DND-41 (cell line): ENCODE data around the gene RAD23A.

Experiments used
- ATAC-seq: fragments of 200-7000 bp; cut with Tn5 transposase; 3 replicates; pipeline ENCODE4 v1.9.1; 2021; ENCODE audit warnings: low read depth; ENCODE audit not compliant: insufficient read depth
- DNase-seq: peaks from one replicate; pipeline ENCODE4 v3.0.0-alpha.2; 2020
- H2AFZ ChIP-seq: 2 replicates; pipeline ENCODE4 v1.6.0; 2012; ENCODE audit warnings: low read depth, low read length
- H3K27ac ChIP-seq: 2 replicates; pipeline ENCODE4 v1.5.1; 2012; ENCODE audit warnings: low read length, inconsistent platforms
- H3K27me3 ChIP-seq: fragments of 200-600 bp; sonication (generic); 2 replicates; pipeline ENCODE4 v1.6.0; 2012; ENCODE audit warnings: low read length, mild to moderate bottlenecking, inconsistent platforms; ENCODE audit not compliant: insufficient read depth, poor library complexity
- H3K36me3 ChIP-seq: 2 replicates; pipeline ENCODE4 v1.5.1; 2012; ENCODE audit warnings: low read length, inconsistent platforms; ENCODE audit not compliant: insufficient read depth
- H3K4me1 ChIP-seq: 2 replicates; pipeline ENCODE4 v1.5.1; 2012; ENCODE audit warnings: mild to moderate bottlenecking, low read length; ENCODE audit not compliant: insufficient read depth
- H3K4me2 ChIP-seq: 2 replicates; pipeline ENCODE4 v1.6.0; 2012; ENCODE audit warnings: mild to moderate bottlenecking, moderate library complexity, low read length, inconsistent platforms; ENCODE audit not compliant: insufficient read depth
- H3K4me3 ChIP-seq, 2 experiments: fragments of 200-600 bp in 1 of 2; shearing (Covaris generic) in 1 of 2; 2 replicates each; pipeline ENCODE4 v1.5.1; 2012 to 2016; ENCODE audit warnings: inconsistent platforms in 2 of 2, low read length in 2 of 2, mild to moderate bottlenecking in 2 of 2, low read depth in 1 of 2, moderate library complexity in 1 of 2
- H3K79me2 ChIP-seq: 2 replicates; pipeline ENCODE4 v1.6.0; 2012; ENCODE audit warnings: low read length, inconsistent platforms; ENCODE audit not compliant: insufficient read depth
- H3K9ac ChIP-seq: 2 replicates; pipeline ENCODE4 v1.6.0; 2012; ENCODE audit warnings: low read depth, mild to moderate bottlenecking, inconsistent platforms, low read length, moderate library complexity
- H3K9me3 ChIP-seq: 2 replicates; pipeline ENCODE4 v1.5.1; 2012; ENCODE audit warnings: low read length, moderate library complexity, mild to moderate bottlenecking, inconsistent platforms; ENCODE audit not compliant: insufficient read depth, severe bottlenecking
- H4K20me1 ChIP-seq: 2 replicates; pipeline ENCODE4 v1.6.0; 2012; ENCODE audit warnings: low read length; ENCODE audit not compliant: insufficient read depth
- CTCF ChIP-seq: IDR thresholded peaks from 2 replicates; pipeline ENCODE4 v1.5.1; 2012; ENCODE audit warnings: borderline replicate concordance, low read length, moderate library complexity, mild to moderate bottlenecking; ENCODE audit not compliant: poor library complexity, severe bottlenecking; ENCODE audit errors: extremely low read depth
- EZH2 ChIP-seq: IDR thresholded peaks from 3 replicates; pipeline ENCODE4 v1.6.1; 2012; ENCODE audit warnings: borderline replicate concordance, low read depth, mild to moderate bottlenecking, moderate library complexity, low read length, inconsistent platforms; ENCODE audit not compliant: severe bottlenecking

Gene RAD23A

DNA sequence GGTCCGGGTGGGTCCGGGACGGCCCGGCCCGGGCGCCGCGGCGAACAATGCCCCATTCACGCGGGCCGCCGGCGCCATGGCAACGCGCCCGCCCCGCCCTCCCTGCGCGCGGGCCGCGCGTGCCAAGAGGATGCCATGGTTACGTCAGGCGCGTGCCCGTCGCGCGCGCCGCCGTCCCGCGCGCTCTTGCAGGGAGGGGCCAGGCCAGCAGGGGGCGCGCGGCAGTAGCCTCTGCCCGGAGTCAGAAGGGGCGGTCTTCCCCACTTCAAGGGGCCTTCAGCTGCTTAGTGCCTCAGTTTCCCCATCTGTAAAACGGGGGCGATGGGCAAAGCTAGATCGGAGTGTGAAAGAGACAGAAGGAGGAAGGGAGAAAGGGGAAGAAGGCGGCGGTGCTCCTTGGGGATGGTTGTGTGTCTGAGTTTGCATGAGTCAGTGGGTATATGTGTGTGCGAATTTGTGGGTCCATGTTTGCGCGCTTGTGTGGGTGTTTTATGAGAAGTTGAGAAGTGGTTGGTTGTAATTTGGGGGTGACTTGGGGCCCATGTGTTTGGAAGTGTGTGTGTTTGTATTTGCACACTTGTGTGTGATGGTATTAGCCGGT lies 38.0 kb downstream of the RAD23A start:
- no peaks in the 10 kb centered on the region for H4K20me1 ChIP-seq
- DNase-seq (peak; percentile 82), ATAC-seq (peak; percentile 80)
- TF ChIP-seq CTCF (peak; percentile 95), EZH2 (no peak)
- H3K9ac ChIP-seq = peak overlapping the region; percentile 44
- peaks cover 4% of the 10 kb centered on the region for H3K27me3 ChIP-seq
- H3K9me3 ChIP-seq = no peaks in the 10 kb centered on the region
- H2AFZ ChIP-seq = peak overlapping the region; percentile 65
- H3K4me3 ChIP-seq = peak overlapping the region in 1 of 2 experiments; percentile 55; a peak in 3 of 4 replicates
- no peaks in the 10 kb centered on the region for H3K79me2 ChIP-seq
- no peaks in the 10 kb centered on the region for H3K36me3 ChIP-seq
- peaks cover 9% of the 10 kb centered on the region for H3K4me1 ChIP-seq
- no peak overlapping the region for H3K27ac ChIP-seq
- H3K4me2 ChIP-seq = peak overlapping the region; percentile 77

- H3K27me3 ChIP-seq = peaks cover 4% of the 10 kb centered on the region
- H3K4me2 ChIP-seq = no peak overlapping the region
- H3K79me2 ChIP-seq = no peaks in the 10 kb centered on the region
- TF ChIP-seq CTCF (no peak), EZH2 (no peak)
- H3K9me3 ChIP-seq = no peaks in the 10 kb centered on the region
- ATAC-seq (no peak), DNase-seq (no peak)
- no peaks in the 10 kb centered on the region for H4K20me1 ChIP-seq
- no peak overlapping the region for H3K9ac ChIP-seq
- H3K36me3 ChIP-seq = no peaks in the 10 kb centered on the region
- no peak overlapping the region for H2AFZ ChIP-seq
- peaks cover 9% of the 10 kb centered on the region for H3K4me1 ChIP-seq
- no peak overlapping the region for H3K27ac ChIP-seq
- no peak overlapping the region for H3K4me3 ChIP-seq
Observed at GRCh38 chr19:12984143-12984627, 38.5 kb downstream of the RAD23A start.

DNA sequence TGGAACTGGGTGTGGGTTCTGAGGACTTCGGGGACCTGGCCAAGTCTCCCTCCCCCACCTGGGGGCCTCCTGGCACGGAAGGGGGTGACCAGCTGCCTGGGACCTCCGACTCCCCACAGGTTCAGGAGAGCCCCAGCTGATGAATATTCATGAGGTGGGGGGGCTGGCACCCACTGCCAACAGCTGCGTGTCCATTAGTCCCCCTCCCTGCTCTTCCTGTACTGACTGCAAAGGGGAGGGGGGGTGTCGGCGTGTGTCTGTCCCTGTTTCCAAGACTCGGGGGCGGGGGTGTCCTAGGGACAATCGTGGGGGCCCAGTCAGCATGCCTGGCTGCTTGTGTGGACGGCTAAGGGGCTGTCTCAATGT lies 39.0 kb downstream of the RAD23A start:
- no peaks in the 10 kb centered on the region for H3K36me3 ChIP-seq
- no peak overlapping the region for H3K4me2 ChIP-seq
- no peak overlapping the region for H2AFZ ChIP-seq
- H3K9ac ChIP-seq = no peak overlapping the region
- peaks cover 9% of the 10 kb centered on the region for H3K4me1 ChIP-seq
- ATAC-seq (no peak), DNase-seq (peak; percentile 17)
- H3K4me3 ChIP-seq = no peak overlapping the region
- H3K27me3 ChIP-seq = peaks cover 4% of the 10 kb centered on the region
- H3K79me2 ChIP-seq = no peaks in the 10 kb centered on the region
- TF ChIP-seq EZH2 = no peak
- TF ChIP-seq CTCF = no peak
- H3K9me3 ChIP-seq = no peaks in the 10 kb centered on the region
- no peak overlapping the region for H3K27ac ChIP-seq
- H4K20me1 ChIP-seq = no peaks in the 10 kb centered on the region
